PC-3 (cell line): ENCODE results near the gene MGLL. TPM values are rescaled to one million over a fixed set of nuclear protein-coding genes. Genes with fewer than 3 reads are reported as not detected.

Experiments used
- ATAC-seq: fragments of 200-7000 bp; cut with Tn5 transposase; 2 replicates; pipeline ENCODE4 v1.9.1; 2020; ENCODE audit warnings: mild to moderate bottlenecking, moderate library complexity
- BruUV-seq: library from RNA; stranded (reverse); fragments of 400-500 nt; replicated peaks from 2 replicates; lab custom pipeline; 2021; lab: Mats Ljungman, UMichigan
- CTCF ChIA-PET: fragments of 300-600 bp; sonication (Branson Sonifier 250); formaldehyde crosslinking; loops from one replicate; lab custom pipeline; 2022; ENCODE audit warnings: antibody characterized with exemption; lab: Charles Lee
- POLR2A ChIA-PET: fragments of 300-600 bp; sonication (Branson Sonifier 250); formaldehyde crosslinking; loops from one replicate; lab custom pipeline; 2022; ENCODE audit warnings: antibody characterized with exemption; ENCODE audit not compliant: unreplicated experiment; lab: Charles Lee
- DNase-seq: peaks from one replicate; pipeline ENCODE4 v3.0.0-alpha.2; 2015
- H2AFZ ChIP-seq: fragments of 300-600 bp; sonication (generic); 2 replicates; pipeline ENCODE4 v1.6.0; 2016; ENCODE audit warnings: antibody characterized with exemption, low read length
- H3F3A ChIP-seq: fragments of 300-600 bp; sonication (generic); one replicate; pipeline ENCODE4 v1.6.0; 2017; ENCODE audit warnings: antibody characterized with exemption, low read length, control low read depth, mild to moderate bottlenecking; ENCODE audit not compliant: unreplicated experiment
- H3K27ac ChIP-seq: fragments of 300-600 bp; sonication (generic); 2 replicates; pipeline ENCODE4 v1.5.1; 2016; ENCODE audit warnings: mild to moderate bottlenecking, low read length
- H3K27me3 ChIP-seq: fragments of 300-600 bp; sonication (generic); 2 replicates; pipeline ENCODE4 v1.6.1; 2016; ENCODE audit warnings: low read length, mixed read lengths
- H3K36me3 ChIP-seq: fragments of 300-600 bp; sonication (generic); 2 replicates; pipeline ENCODE4 v1.6.1; 2016; ENCODE audit warnings: low read depth, mixed run types, low read length, mixed read lengths
- H3K4me1 ChIP-seq: fragments of 300-600 bp; sonication (generic); 2 replicates; pipeline ENCODE4 v1.5.1; 2016; ENCODE audit warnings: low read length; ENCODE audit not compliant: insufficient read depth
- H3K4me2 ChIP-seq: fragments of 300-600 bp; sonication (generic); 2 replicates; pipeline ENCODE4 v1.6.0; 2016; ENCODE audit warnings: low read length
- H3K4me3 ChIP-seq: fragments of 300-600 bp; sonication (generic); 2 replicates; pipeline ENCODE4 v1.5.1; 2016; ENCODE audit warnings: mild to moderate bottlenecking, low read length, mixed read lengths
- H3K79me2 ChIP-seq: fragments of 300-600 bp; sonication (generic); 2 replicates; pipeline ENCODE4 v1.6.1; 2017; ENCODE audit warnings: low read length, mixed read lengths
- H3K9ac ChIP-seq: fragments of 300-600 bp; sonication (generic); 2 replicates; pipeline ENCODE4 v1.6.0; 2016; ENCODE audit warnings: mild to moderate bottlenecking, low read length
- H3K9me2 ChIP-seq: fragments of 300-600 bp; sonication (generic); replicated peaks from 2 replicates; pipeline ENCODE4 v1.6.1; 2016; ENCODE audit warnings: mixed run types, low read length, mixed read lengths
- H3K9me3 ChIP-seq: fragments of 300-600 bp; sonication (generic); 2 replicates; pipeline ENCODE4 v1.6.1; 2016; ENCODE audit warnings: low read length, mixed read lengths
- H4K20me1 ChIP-seq: fragments of 300-600 bp; sonication (generic); 2 replicates; pipeline ENCODE4 v1.6.1; 2016; ENCODE audit warnings: low read length, mixed read lengths
- EZH2 ChIP-seq: fragments of 300-600 bp; sonication (generic); IDR thresholded peaks from one replicate; pipeline ENCODE4 v1.6.1; 2017; ENCODE audit warnings: antibody characterized with exemption, mild to moderate bottlenecking, low read length; ENCODE audit not compliant: unreplicated experiment
- EZH2phosphoT487 ChIP-seq: fragments of 300-600 bp; sonication (generic); IDR thresholded peaks from 2 replicates; pipeline ENCODE4 v1.6.1; 2018; ENCODE audit warnings: mild to moderate bottlenecking, antibody characterized with exemption, low read length, borderline replicate concordance
- intact Hi-C: fragments of 100-400 bp; cut with micrococcal nuclease; formaldehyde crosslinking; loops from 2 replicates; pipeline ENCODE4 v1.9.0; 2023
- total RNA-seq: library from RNA; depleted of rRNA; stranded (reverse); fragments of >200 nt; gene quantifications from 2 replicates; pipeline ENCODE4 v1.2.3, GENCODE V29; 2014
- TF ChIP-seq, protein P1 (sequence below): fragments of 300-600 bp; sonication (generic); conservative IDR thresholded peaks from 2 replicates; pipeline ENCODE4 v1.5.1; 2017; ENCODE audit warnings: antibody characterized with exemption, low read depth, mild to moderate bottlenecking, low read length

Gene MGLL
- total RNA-seq, 1 experiment from 2014 or later = 38.7 TPM

DNA sequence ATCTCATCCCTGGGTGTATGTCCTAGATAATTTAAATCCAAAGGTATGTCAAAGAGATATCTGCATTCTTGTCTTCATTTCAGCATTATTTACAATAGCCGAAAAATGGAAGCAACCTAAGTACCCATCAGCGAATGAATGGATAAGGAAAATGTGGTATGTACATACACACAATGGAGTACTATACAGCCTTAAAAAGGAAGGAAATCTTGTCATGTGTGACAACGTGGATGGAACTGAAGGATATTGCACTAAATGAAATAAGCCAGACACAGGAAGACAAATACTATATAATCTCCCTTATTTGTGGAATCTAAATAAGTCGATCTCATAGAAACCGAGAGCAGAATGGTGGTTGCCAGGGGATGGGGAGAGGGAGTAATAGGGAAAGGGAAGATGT, 16.8 kb upstream of the MGLL start:
- no TSS peak for BruUV-seq
- H3K9me2 ChIP-seq = no peaks in the 10 kb centered on the region
- no peaks in the 10 kb centered on the region for H3K27me3 ChIP-seq
- ChIA-PET POLR2A (no interaction called here), CTCF (no interaction called here)
- H3K9ac ChIP-seq = no peak overlapping the region
- no peak overlapping the region for H3K4me2 ChIP-seq
- no peaks in the 10 kb centered on the region for H3K4me1 ChIP-seq
- H3K4me3 ChIP-seq = no peak overlapping the region
- no peaks in the 10 kb centered on the region for H3F3A ChIP-seq
- no peak overlapping the region for H2AFZ ChIP-seq
- no peaks in the 10 kb centered on the region for H4K20me1 ChIP-seq
- intact Hi-C loops = no loop called here
- H3K27ac ChIP-seq = no peak overlapping the region
- no peaks in the 10 kb centered on the region for H3K79me2 ChIP-seq
- ATAC-seq (no peak), DNase-seq (no peak)
- H3K36me3 ChIP-seq = no peaks in the 10 kb centered on the region
- no peaks in the 10 kb centered on the region for H3K9me3 ChIP-seq
- TF ChIP-seq, protein P1, sequence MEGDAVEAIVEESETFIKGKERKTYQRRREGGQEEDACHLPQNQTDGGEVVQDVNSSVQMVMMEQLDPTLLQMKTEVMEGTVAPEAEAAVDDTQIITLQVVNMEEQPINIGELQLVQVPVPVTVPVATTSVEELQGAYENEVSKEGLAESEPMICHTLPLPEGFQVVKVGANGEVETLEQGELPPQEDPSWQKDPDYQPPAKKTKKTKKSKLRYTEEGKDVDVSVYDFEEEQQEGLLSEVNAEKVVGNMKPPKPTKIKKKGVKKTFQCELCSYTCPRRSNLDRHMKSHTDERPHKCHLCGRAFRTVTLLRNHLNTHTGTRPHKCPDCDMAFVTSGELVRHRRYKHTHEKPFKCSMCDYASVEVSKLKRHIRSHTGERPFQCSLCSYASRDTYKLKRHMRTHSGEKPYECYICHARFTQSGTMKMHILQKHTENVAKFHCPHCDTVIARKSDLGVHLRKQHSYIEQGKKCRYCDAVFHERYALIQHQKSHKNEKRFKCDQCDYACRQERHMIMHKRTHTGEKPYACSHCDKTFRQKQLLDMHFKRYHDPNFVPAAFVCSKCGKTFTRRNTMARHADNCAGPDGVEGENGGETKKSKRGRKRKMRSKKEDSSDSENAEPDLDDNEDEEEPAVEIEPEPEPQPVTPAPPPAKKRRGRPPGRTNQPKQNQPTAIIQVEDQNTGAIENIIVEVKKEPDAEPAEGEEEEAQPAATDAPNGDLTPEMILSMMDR = no peak
- TF ChIP-seq EZH2phosphoT487 (no peak), EZH2 (no peak)

DNA sequence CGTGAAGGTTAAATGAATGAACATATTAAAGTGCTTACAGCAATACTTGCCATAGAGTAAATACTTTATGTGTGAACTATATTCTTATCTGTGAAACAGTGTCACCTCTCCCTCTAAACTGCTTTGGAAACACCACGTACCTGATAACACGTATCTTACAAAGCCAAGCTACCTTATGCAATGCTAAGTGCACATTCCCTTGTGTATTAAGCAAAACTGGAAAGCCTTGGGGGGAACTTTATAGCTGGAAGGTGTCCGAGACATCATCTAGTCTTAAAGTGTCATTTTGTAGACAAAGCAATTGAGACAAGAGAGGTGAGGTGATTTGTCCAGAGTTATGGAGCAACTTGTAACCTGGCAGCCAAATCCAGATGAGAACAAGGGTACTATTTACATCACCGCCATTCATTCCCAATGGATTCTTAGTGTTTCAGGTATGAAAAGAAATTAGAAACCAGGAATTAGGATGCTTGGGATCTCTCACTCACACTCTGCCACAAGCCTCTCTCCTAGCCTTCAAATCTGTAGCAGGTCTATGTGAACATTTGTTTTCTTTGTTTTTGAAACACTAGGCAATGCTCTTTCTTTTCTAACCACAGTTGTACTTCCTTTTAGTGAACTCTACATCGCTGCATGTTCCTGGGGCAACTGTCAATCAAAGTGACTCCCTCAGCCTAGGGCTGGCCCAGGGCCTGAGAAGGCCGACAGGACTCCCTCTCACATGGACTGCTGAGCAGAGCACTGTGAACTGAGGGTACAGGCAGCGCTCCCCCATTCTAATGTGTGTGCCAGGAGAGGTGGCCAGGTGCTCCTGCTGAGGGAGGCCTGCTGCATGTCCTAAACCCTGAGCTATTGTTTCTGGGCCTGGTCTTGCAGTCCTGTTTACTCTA, 13.9 kb upstream of the MGLL start:
- ATAC-seq = no peak
- H3K36me3 ChIP-seq = no peaks in the 10 kb centered on the region; the same call in 1 of the 2 replicates
- H3K27me3 ChIP-seq = no peaks in the 10 kb centered on the region
- H3K9ac ChIP-seq = no peak overlapping the region
- H3F3A ChIP-seq = no peaks in the 10 kb centered on the region
- ChIA-PET POLR2A (interaction anchor here (0.6 kb wide), 1 partner anchor 238 kb away, joined by 3 read pairs; no protein-coding TSS in a partner anchor), CTCF (no interaction called here)
- BruUV-seq = no TSS peak
- no peaks in the 10 kb centered on the region for H3K9me3 ChIP-seq
- H3K79me2 ChIP-seq = no peaks in the 10 kb centered on the region
- H3K4me2 ChIP-seq = no peak overlapping the region
- intact Hi-C loops = no loop called here
- H4K20me1 ChIP-seq = no peaks in the 10 kb centered on the region
- no peaks in the 10 kb centered on the region for H3K4me1 ChIP-seq
- H3K9me2 ChIP-seq = no peaks in the 10 kb centered on the region
- H3K4me3 ChIP-seq = no peak overlapping the region
- H3K27ac ChIP-seq = no peak overlapping the region
- TF ChIP-seq EZH2phosphoT487 = no peak
- TF ChIP-seq, protein P1 = no peak
- H2AFZ ChIP-seq = no peak overlapping the region
- DNase-seq = no peak

DNA sequence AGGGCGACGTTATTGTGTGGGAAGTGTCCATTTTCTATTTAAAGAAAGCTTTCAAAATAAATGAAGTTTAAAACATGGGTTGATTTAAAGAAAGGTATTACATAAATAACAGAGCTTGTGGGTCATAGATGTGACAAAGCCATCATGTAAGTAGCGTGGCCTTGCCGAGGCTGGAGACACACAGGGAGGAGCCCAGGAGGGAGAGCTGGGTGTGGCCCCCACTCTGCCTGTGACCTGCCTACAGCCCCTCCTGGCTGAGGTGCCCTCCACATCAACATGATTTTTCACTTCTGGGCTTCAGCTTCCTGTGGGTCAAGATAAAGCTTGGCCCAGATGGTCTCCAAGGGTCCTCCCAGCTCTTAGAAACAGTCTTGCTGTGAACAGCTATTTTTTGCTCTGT, 12.5 kb upstream of the MGLL start:
- H3K9ac ChIP-seq = no peak overlapping the region
- H3K4me1 ChIP-seq = no peaks in the 10 kb centered on the region
- H3F3A ChIP-seq = no peaks in the 10 kb centered on the region
- H3K79me2 ChIP-seq = no peaks in the 10 kb centered on the region
- no peak overlapping the region for H3K4me3 ChIP-seq
- ATAC-seq (no peak), DNase-seq (no peak)
- no peak overlapping the region for H2AFZ ChIP-seq
- H3K9me2 ChIP-seq = no peaks in the 10 kb centered on the region
- H3K9me3 ChIP-seq = peaks cover 4% of the 10 kb centered on the region; the same call in 1 of the 2 replicates
- no peaks in the 10 kb centered on the region for H3K27me3 ChIP-seq
- BruUV-seq = no TSS peak
- no peak overlapping the region for H3K4me2 ChIP-seq
- CTCF ChIA-PET = no interaction called here
- H4K20me1 ChIP-seq = no peaks in the 10 kb centered on the region
- POLR2A ChIA-PET = no interaction called here
- no peak overlapping the region for H3K27ac ChIP-seq
- no peak for TF ChIP-seq EZH2phosphoT487
- TF ChIP-seq EZH2 = no peak
- TF ChIP-seq, protein P1 = no peak
- intact Hi-C loops = no loop called here
- H3K36me3 ChIP-seq = no peaks in the 10 kb centered on the region; the same call in 1 of the 2 replicates
